Esophagus muscularis mucosa (tissue), 3 donors: ENCODE results near the gene DGKD.

Experiments
- POLR2A ChIP-seq: fragments of 450-650 bp; IDR thresholded peaks from one replicate; pipeline ENCODE4 v1.6.1; 2017; ENCODE audit warnings: antibody characterized with exemption, moderate library complexity, mild to moderate bottlenecking, low read depth
- TF ChIP-seq, protein P1 (sequence below), 3 experiments: fragments of 200-600 bp in 2 of 3; fragments of 450-650 bp in 1 of 3; sonication (generic) in 2 of 3; IDR thresholded peaks; one replicate each; pipeline ENCODE4 v1.5.1; 2017 to 2019; ENCODE audit warnings: antibody characterized with exemption in 3 of 3, mild to moderate bottlenecking in 2 of 3, moderate library complexity in 1 of 3

DNA sequence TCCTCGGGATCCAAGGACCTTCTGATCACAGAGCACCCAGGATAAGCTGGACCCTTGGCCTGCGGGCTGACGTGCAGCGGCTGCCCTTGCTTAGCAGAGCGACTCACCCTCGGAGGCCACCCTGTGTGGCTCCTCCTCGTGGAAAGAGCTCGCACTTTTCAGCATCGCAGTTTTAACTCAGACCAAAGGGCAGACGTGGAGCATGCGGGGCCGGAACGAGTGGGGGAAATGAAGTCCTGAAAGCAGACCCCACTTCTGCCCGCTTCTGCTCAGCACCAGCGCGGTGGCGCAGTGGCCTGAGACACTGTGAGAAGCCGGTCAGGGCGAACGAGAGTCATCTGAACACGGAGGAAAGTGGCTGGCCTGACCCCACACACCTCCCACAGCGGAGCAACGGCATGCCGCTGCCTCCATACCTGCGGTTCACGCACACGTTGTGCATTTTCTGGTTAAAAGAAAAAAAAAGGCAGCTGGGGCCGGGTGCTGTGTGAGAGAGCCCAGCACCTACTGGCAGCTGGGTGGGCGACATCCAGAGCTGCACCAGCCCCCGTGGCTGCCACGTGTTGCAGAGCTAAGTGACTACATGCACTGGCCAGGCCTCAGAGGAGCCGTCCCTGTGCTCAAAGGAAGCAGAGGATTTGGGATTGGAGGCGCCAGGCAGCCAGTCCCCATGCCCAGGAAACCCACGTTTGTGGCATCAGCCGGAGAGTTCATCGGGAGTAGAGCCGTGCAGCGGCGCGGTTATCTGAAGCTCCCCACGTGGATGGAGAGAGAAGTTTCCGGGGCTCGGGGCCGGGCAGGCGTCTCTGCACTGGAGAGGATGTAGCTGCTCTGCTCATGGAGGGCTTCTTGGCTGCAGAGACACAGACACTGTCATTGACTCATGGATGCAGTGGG is 122.6 kb downstream of the DGKD start:
- TF ChIP-seq, protein P1, sequence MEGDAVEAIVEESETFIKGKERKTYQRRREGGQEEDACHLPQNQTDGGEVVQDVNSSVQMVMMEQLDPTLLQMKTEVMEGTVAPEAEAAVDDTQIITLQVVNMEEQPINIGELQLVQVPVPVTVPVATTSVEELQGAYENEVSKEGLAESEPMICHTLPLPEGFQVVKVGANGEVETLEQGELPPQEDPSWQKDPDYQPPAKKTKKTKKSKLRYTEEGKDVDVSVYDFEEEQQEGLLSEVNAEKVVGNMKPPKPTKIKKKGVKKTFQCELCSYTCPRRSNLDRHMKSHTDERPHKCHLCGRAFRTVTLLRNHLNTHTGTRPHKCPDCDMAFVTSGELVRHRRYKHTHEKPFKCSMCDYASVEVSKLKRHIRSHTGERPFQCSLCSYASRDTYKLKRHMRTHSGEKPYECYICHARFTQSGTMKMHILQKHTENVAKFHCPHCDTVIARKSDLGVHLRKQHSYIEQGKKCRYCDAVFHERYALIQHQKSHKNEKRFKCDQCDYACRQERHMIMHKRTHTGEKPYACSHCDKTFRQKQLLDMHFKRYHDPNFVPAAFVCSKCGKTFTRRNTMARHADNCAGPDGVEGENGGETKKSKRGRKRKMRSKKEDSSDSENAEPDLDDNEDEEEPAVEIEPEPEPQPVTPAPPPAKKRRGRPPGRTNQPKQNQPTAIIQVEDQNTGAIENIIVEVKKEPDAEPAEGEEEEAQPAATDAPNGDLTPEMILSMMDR (IDR thresholded peaks at IDR 0.05), result no peak
- TF ChIP-seq POLR2A, result no peak
